Measurements from ENCODE around the gene POU2F1.

The POU2F1 gene

GRCh38 chr1:167186771-167187170 lies 33.9 kb upstream of the POU2F1 start:
- Histone ChIP-seq H3F3A (ENCODE audit: insufficient read depth, low read length) (no peaks in the 10 kb centered on the region), H3K4me2 (ENCODE audit: low read depth, low read length) (no peak overlapping the region), H3K9me3 (replicated peaks; ENCODE audit: insufficient read depth, low read length) (no peaks in the 10 kb centered on the region), H3K9me2 (replicated peaks; ENCODE audit: insufficient read depth, low read length) (no peaks in the 10 kb centered on the region), H4K20me1 (ENCODE audit: insufficient read depth, low read length) (no peaks in the 10 kb centered on the region), H2AFZ (ENCODE audit: low read length) (no peak overlapping the region), H3K4me3 (ENCODE audit: low read length) (no peak overlapping the region), H3K9ac (ENCODE audit: low read length) (no peak overlapping the region), H3K79me2 (ENCODE audit: low read length) (no peaks in the 10 kb centered on the region), H3K4me1 (ENCODE audit: low read length) (no peaks in the 10 kb centered on the region), H3K27me3 (replicated peaks; ENCODE audit: insufficient read depth, low read length) (no peaks in the 10 kb centered on the region), H3K36me3 (replicated peaks; ENCODE audit: insufficient read depth, low read length) (no peaks in the 10 kb centered on the region), H3K27ac (ENCODE audit: low read length) (no peak overlapping the region)
- no peak for DNase-seq
- TF ChIP-seq EZH2phosphoT487 (IDR thresholded peaks at IDR 0.05; ENCODE audit: low read length): no peak
- no peak for TF ChIP-seq CTCF (IDR thresholded peaks at IDR 0.05; ENCODE audit: low read length)
- no peak for TF ChIP-seq EZH2 (optimal IDR thresholded peaks at IDR 0.05; ENCODE audit: low read depth, low read length)

GRCh38 chr1:167190747-167191237 lies 29.9 kb upstream of the POU2F1 start:
- H3K27me3 ChIP-seq (replicated peaks; ENCODE audit: insufficient read depth, low read length): no peaks in the 10 kb centered on the region
- H3K36me3 ChIP-seq (replicated peaks; ENCODE audit: insufficient read depth, low read length): no peaks in the 10 kb centered on the region
- H3K4me2 ChIP-seq (ENCODE audit: low read depth, low read length): no peak overlapping the region
- H3K9me3 ChIP-seq (replicated peaks; ENCODE audit: insufficient read depth, low read length): no peaks in the 10 kb centered on the region
- no peak overlapping the region for H3K4me3 ChIP-seq (ENCODE audit: low read length)
- H2AFZ ChIP-seq (ENCODE audit: low read length): no peak overlapping the region
- H4K20me1 ChIP-seq (ENCODE audit: insufficient read depth, low read length): no peaks in the 10 kb centered on the region
- no peaks in the 10 kb centered on the region for H3K79me2 ChIP-seq (ENCODE audit: low read length)
- TF ChIP-seq CTCF (IDR thresholded peaks at IDR 0.05; ENCODE audit: low read length) (no peak), EZH2phosphoT487 (IDR thresholded peaks at IDR 0.05; ENCODE audit: low read length) (no peak), EZH2 (optimal IDR thresholded peaks at IDR 0.05; ENCODE audit: low read depth, low read length) (no peak)
- no peaks in the 10 kb centered on the region for H3K4me1 ChIP-seq (ENCODE audit: low read length)
- H3K9ac ChIP-seq (ENCODE audit: low read length): no peak overlapping the region
- H3F3A ChIP-seq (ENCODE audit: insufficient read depth, low read length): no peaks in the 10 kb centered on the region
- no peak for DNase-seq
- no peak overlapping the region for H3K27ac ChIP-seq (ENCODE audit: low read length)
- H3K9me2 ChIP-seq (replicated peaks; ENCODE audit: insufficient read depth, low read length): no peaks in the 10 kb centered on the region

- Histone ChIP-seq H3K9ac (ENCODE audit: low read length) (no peak overlapping the region), H3F3A (ENCODE audit: insufficient read depth, low read length) (no peaks in the 10 kb centered on the region), H3K36me3 (replicated peaks; ENCODE audit: insufficient read depth, low read length) (no peaks in the 10 kb centered on the region), H3K4me3 (ENCODE audit: low read length) (no peak overlapping the region), H4K20me1 (ENCODE audit: insufficient read depth, low read length) (no peaks in the 10 kb centered on the region), H3K9me3 (replicated peaks; ENCODE audit: insufficient read depth, low read length) (no peaks in the 10 kb centered on the region), H3K4me2 (ENCODE audit: low read depth, low read length) (no peak overlapping the region), H3K27me3 (replicated peaks; ENCODE audit: insufficient read depth, low read length) (no peaks in the 10 kb centered on the region), H3K27ac (ENCODE audit: low read length) (no peak overlapping the region), H3K4me1 (ENCODE audit: low read length) (no peaks in the 10 kb centered on the region), H3K9me2 (replicated peaks; ENCODE audit: insufficient read depth, low read length) (no peaks in the 10 kb centered on the region), H2AFZ (ENCODE audit: low read length) (no peak overlapping the region), H3K79me2 (ENCODE audit: low read length) (no peaks in the 10 kb centered on the region)
- no peak for DNase-seq
- TF ChIP-seq EZH2phosphoT487 (IDR thresholded peaks at IDR 0.05; ENCODE audit: low read length) (no peak), EZH2 (optimal IDR thresholded peaks at IDR 0.05; ENCODE audit: low read depth, low read length) (no peak)
These were observed 28.7 kb upstream of the POU2F1 start for GRCh38 chr1:167191958-167192357.

- Histone ChIP-seq H3K9me2 (replicated peaks; ENCODE audit: insufficient read depth, low read length) (no peaks in the 10 kb centered on the region), H3K79me2 (ENCODE audit: low read length) (no peaks in the 10 kb centered on the region), H3K9me3 (replicated peaks; ENCODE audit: insufficient read depth, low read length) (no peaks in the 10 kb centered on the region), H3K4me3 (ENCODE audit: low read length) (no peak overlapping the region), H3K9ac (ENCODE audit: low read length) (no peak overlapping the region), H3K36me3 (replicated peaks; ENCODE audit: insufficient read depth, low read length) (no peaks in the 10 kb centered on the region), H4K20me1 (ENCODE audit: insufficient read depth, low read length) (no peaks in the 10 kb centered on the region), H3K4me1 (ENCODE audit: low read length) (no peaks in the 10 kb centered on the region), H3F3A (ENCODE audit: insufficient read depth, low read length) (no peaks in the 10 kb centered on the region), H2AFZ (ENCODE audit: low read length) (no peak overlapping the region), H3K27me3 (replicated peaks; ENCODE audit: insufficient read depth, low read length) (no peaks in the 10 kb centered on the region), H3K27ac (ENCODE audit: low read length) (no peak overlapping the region), H3K4me2 (ENCODE audit: low read depth, low read length) (no peak overlapping the region)
- DNase-seq: no peak
- TF ChIP-seq EZH2phosphoT487 (IDR thresholded peaks at IDR 0.05; ENCODE audit: low read length) (no peak), CTCF (IDR thresholded peaks at IDR 0.05; ENCODE audit: low read length) (no peak), EZH2 (optimal IDR thresholded peaks at IDR 0.05; ENCODE audit: low read depth, low read length) (no peak)
These were observed 26.5 kb upstream of the POU2F1 start for GRCh38 chr1:167194182-167194581.
